HG02571 (cell line): Measurements from ENCODE around the gene WT1.

ENCODE experiments used
- ATAC-seq: cut with Tn5 transposase; IDR thresholded peaks from one replicate; pipeline ENCODE4 v1.9.1; 2021; ENCODE audit warnings: mild to moderate bottlenecking, moderate library complexity; ENCODE audit not compliant: unreplicated experiment

WT1 gene

GRCh38 chr11:32340181-32340580 is 95.2 kb downstream of the WT1 start:
- no peak for ATAC-seq
